GM10266 (cell line): ENCODE measurements around the gene PSMA2.

Experiments used
- DNase-seq: peaks from one replicate; pipeline ENCODE4 v3.0.0; 2012; ENCODE audit errors: extremely low spot score
- TF ChIP-seq, protein P1 (sequence below): IDR thresholded peaks from 2 replicates; pipeline ENCODE4 v1.5.1; 2012; ENCODE audit warnings: mild to moderate bottlenecking, low read depth; ENCODE audit not compliant: control insufficient read depth, insufficient read depth; ENCODE audit errors: missing control alignments

The PSMA2 gene

DNA sequence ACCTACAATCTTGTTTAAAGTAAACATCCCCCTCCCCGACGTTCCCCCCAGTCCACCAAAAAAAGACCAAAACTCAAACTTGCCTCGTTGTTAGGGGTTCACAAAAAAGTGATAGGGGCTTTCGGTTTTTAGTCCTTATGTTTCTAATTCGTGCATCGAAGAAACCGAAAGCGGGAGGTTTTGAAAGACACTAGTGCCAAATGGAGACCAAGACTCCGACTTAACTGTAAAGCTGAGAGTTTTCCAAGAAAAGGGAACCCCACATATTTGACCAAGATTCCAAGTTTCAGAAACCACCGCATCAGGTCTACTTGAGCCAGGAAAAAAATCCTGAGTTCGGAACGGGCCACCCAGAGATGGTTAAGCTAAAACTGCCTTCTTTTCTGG lies 534 bp downstream of the PSMA2 start:
- DNase-seq, result no peak
- TF ChIP-seq, protein P1, sequence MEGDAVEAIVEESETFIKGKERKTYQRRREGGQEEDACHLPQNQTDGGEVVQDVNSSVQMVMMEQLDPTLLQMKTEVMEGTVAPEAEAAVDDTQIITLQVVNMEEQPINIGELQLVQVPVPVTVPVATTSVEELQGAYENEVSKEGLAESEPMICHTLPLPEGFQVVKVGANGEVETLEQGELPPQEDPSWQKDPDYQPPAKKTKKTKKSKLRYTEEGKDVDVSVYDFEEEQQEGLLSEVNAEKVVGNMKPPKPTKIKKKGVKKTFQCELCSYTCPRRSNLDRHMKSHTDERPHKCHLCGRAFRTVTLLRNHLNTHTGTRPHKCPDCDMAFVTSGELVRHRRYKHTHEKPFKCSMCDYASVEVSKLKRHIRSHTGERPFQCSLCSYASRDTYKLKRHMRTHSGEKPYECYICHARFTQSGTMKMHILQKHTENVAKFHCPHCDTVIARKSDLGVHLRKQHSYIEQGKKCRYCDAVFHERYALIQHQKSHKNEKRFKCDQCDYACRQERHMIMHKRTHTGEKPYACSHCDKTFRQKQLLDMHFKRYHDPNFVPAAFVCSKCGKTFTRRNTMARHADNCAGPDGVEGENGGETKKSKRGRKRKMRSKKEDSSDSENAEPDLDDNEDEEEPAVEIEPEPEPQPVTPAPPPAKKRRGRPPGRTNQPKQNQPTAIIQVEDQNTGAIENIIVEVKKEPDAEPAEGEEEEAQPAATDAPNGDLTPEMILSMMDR, result no peak

DNA sequence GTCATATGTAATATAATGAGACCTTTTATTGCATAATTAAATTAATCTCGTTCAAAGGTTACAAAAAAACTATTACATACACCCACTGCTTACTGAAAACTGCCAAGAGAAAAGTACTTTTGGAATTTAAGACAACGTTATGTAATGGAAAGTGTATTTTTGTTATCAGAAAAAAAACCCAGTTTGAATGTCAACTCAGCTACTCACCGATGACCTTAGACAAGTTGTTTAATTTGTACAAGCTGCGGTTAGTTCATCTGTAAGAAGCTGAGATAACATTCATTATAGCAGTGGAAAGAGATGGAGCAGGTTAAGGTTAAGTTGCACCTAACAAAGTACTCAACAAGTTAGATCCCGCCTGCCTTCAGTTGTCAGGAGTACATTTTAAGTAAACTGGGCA lies 1.1 kb downstream of the PSMA2 start:
- TF ChIP-seq, protein P1, result no peak
- DNase-seq, result no peak

DNA sequence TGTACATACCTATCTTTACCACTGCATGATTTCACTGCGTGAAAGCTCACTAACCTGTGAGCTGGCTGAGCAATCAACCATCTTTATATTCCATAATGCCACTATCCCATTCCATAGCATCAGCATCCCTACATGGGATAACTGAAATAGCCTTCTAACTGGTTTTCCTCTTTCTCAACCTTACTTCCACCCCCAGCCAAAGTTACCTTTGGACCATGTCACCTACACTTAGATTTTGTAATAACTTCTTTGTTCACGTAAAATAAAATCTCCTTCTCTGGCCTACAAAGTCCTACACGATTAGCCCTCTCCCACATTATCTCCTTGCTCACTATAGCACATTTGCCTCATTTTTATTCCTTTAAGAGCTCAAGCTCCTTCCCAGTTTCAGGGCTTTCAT lies 2.5 kb downstream of the PSMA2 start:
- DNase-seq, result no peak

DNA sequence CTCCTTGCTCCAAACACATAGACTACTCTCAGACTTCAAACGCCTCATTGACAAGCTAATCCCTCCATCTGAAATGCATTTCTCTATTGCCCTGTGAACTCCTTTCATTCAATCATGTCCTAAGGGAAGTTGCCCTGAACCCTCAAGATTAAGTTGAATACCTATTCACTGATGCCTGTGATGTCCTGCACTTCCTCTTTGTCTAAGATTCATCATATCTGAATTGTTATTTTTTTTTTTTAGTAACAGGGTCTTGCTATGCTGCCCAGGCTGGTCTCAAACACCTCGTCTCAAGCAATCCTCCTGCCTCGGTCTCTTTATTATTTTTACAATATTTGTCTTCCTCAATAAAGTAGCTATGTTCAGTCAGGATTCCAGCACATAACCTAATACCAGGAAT lies 3.2 kb downstream of the PSMA2 start:
- no peak for DNase-seq
- TF ChIP-seq, protein P1, result no peak

More for the DNA sequence above, 2.5 kb downstream of the PSMA2 start:
- TF ChIP-seq, protein P1, result no peak

DNA sequence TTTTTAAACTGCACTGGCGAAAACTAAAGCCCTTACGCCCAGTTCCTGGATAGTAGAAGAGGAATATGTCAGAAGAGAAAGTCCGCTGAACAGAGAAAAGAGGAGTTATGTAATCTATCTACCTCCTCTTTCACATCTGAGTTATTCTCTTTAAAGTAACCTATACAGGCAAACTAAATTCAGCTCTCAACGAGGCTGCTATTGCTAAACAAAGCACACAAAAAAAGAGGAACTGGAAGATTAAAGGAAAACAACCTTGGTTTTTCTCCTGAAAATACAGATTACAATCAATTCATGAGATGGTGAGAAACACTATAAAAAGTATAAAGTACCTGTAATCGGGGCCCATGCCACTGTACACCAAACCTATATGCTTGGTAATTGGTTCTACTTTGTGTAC lies 5.8 kb downstream of the PSMA2 start:
- TF ChIP-seq, protein P1, result no peak
- no peak for DNase-seq

DNA sequence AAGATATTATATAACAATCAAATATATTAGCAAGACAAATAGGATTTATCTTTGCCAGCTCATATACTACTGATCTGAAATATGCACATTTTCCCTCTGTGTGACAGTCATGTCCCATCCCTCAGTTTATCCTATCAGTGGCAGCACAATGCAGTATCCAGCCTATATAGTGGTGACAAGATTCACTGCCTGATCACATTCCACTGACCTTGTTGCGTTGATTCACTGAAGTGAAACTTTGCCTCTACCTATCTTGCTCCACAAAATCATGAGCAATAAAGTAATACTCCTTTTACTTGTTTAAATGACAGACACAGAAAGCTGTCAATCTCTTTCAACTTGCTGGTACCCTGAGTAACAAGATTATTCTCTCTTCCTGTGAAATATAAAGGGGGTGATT lies 6.3 kb downstream of the PSMA2 start:
- TF ChIP-seq, protein P1, result no peak
- no peak for DNase-seq

DNA sequence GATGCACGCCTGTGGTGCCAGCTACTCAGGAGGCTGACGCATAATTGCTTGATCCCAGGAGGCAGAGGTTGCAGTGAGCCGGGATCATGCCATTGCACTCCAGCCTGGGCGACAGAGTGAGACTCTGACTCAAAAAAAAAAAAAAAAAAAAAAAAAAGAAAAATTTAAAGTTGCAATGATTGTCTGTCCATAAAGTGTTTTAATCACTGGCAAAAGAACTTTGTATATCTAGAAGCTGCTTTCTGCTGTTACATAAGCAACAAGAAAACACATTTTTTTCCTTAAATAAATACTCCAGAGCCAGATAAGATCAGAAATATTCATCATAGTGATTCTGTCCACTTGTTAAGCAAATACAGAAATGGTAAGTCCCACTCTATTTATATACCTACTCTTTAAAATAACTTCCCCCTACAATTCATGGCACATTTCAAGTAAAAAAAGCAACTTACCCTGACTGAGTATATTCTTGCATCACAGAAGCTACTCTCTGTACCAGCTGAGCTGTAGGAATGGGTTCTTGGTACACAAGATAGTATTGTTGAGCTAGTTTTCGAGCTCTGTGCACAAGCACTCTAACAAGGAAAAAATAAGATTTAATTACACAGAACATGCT lies 7.6 kb downstream of the PSMA2 start:
- no peak for DNase-seq
- TF ChIP-seq, protein P1, result no peak
